NCI-H1436 treated with DMSO at 0.1 percent for 48 hours (cell line): Measurements from ENCODE around the gene VPS39.

Experiments
- DNase-seq: peaks from one replicate; lab custom pipeline; 2025; lab: John Stamatoyannopoulos, UW

VPS39 gene

DNA sequence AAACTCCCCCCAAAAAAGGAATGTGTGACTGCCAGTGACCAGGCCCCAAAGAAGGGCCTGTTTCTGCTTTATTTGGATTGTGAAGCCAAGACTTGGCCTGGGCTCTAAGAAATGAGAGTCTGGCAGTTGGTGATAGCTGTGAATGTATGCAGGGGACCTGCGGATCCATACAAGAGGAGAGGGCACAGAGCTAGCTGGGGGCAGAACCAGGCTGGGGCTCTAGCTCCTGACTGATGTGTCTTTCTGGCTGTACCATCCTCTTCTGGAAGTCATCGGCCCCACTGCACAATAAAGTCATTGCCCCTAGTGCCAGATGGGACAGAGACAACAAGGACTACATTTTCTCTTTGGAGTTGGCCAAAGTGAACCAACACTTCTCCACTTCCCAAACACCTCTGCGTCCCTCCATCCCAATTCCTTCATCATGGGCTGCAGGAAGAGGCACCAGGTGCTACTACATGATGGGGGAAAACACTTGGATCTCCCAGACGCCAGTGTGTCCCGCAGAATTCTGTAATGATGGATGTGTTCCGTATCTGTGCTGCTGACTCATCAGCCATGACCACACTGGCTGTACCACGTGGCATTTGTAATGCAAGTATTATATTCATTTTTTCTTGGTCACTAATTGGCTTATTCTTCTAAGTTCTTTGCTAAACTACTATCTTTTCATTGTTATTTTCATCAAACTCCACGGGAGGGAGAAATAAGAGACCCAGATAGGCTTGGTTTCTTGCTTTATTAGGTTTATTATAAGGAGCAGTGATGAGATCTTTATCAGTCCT lies 49.9 kb downstream of the VPS39 start:
- DNase-seq: no peak

DNA sequence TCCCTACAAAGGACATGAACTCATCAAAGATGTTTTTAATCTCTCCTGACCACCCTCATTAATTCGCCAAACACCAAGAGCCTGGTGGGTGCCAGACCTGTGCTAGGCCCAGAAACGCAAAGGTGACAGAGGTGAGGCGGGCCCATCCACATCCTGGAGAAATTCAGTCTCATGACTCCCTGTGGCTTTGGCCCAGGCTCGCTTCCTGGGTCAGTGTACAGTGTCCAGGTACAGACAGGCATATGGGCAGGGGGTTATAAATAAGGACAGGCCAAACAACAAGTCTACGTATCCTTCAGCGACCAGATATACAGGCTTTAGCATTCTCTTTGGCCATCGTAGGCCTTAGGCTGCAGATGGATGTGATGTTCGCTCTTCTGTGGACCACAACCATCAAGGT lies 50.7 kb downstream of the VPS39 start:
- no peak for DNase-seq

DNA sequence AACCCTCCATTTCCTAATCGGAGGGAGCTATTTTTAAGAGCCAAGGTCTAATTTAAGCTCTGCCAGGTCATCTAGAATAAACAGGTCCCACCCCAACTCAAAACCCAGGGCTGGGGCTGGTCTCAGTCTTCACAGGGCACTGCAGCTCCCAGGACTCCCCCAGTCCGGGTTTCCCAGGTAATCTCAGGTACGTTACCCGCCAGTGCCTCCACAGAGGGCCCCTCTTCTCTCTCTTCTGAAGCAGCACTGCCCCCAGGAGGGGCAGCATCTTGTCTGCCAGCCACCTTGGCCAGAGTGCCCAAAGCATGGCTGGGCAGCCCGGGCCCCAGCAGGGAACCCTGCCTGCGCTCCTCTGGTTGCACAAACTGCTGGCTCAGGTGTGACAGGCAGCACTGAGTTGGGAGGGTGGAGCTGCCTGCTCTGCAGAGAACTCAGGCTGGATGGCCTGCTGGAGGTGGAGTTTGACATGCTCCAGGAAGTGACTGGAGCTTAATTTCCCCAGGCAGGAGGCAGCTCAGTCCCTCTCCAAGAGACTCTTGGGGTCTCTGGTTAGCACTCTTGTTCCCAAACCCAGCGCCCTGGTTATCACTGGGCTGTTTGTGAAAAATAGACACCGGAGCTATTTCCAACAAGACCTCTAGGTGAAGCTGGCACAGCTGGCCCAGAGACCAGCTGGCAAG lies 51.7 kb downstream of the VPS39 start, which contains the start of gene PLA2G4F:
TSS of gene PLA2G4F (minus strand) at position 394 of the 680 bp plus-strand sequence. CDS start at position 307, 87 bp downstream.
- no peak for DNase-seq

DNA sequence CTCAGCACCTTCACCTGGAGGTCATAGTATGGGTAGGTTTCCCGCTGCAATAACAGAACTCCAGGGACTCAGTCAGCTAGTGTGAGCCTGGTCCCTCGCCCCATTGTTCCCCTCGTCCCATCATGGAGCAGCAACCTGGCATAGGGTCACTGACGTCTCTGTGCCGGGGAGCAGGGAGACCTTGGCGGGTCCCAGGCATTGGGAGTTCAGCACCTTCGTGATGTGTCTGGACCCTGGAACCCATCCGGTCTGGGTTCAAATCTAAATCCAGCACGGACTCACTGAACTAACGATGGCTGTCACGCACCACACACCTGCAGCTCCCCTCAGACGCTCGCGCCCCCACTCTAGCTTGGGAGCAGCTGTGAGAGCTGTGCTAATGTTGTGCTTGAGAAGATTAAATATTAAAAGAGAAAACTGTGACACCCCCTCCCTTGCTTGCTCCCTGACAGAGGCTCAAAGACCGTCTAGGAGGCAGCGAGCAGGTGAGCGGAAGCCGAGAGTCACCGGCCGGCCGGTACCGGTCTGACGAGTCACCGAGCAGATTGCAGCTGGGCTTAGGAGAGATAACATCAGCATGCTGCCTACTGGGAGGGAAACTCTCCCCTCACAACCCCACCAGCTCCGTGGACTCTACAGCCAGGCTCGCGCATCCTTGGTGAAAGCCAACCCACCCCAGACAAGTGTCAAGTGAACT lies 52.4 kb downstream of the VPS39 start:
- DNase-seq: no peak

DNA sequence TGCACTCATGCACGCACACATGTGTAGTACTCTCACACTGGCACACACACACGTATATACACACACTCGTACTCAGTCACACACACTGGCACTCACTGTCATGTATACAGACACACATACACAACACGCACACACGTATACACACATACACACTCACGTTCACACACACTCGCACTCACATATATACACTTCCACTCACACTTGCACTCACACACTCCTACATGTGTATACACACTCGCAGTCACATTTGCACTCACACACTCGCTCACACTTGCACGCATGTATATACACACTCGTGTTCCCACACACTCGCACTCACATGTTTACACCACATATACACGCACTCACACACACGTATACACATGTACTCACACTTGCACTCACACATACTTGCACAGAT lies 53.1 kb downstream of the VPS39 start:
- DNase-seq: no peak

DNA sequence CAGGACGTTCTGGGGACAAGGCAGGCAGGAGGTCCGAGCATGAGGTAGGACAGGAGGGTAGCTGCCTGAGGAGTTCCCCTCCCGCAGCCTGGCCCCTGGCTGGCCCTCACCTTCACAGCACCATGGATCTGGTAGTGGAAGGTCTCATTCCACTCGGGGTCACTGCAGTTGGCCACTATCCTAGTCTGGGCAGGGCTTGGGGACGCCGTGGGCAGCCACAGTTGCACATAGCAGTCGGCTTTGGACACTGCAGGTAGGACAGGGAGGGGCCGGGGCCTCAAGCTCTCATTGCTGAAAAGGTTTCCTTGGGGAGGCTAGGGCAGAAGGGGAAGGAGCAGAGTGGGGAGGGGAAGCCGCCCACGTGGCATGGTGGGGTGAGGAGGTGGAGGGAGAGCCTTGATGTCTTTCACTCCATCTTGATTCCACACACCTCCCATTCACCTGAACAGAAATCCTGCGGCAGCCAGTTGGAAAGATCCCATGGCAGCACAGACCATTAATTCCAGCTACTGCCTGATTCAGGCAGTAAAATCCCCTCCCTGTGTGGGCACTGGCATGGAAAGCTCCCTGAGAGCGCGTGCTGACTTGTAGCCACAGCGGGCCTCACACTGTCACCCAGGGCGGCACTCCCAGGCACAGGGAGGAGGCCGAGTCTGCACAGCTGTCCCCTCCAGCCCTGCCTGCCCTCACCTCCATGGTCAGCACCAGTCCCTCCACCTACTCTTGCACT lies 53.7 kb downstream of the VPS39 start:
- DNase-seq: no peak

DNA sequence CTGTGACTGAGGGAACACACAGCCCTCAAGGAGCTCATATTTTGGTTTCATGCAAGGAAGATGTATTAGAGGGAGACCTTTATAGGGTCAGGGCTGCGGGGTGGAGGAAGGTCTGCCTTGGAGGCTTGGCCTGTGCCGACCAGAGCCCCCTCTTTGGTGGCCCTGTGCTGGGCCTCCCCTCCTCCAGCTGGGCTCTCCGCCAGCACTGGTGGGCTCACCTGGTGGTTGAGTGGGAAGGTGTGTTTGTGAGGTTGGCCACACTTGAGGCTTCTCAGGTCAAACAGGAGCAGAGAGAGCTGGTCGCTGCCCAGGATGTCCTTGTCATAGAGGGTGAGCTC lies 54.3 kb downstream of the VPS39 start:
- DNase-seq: no peak

DNA sequence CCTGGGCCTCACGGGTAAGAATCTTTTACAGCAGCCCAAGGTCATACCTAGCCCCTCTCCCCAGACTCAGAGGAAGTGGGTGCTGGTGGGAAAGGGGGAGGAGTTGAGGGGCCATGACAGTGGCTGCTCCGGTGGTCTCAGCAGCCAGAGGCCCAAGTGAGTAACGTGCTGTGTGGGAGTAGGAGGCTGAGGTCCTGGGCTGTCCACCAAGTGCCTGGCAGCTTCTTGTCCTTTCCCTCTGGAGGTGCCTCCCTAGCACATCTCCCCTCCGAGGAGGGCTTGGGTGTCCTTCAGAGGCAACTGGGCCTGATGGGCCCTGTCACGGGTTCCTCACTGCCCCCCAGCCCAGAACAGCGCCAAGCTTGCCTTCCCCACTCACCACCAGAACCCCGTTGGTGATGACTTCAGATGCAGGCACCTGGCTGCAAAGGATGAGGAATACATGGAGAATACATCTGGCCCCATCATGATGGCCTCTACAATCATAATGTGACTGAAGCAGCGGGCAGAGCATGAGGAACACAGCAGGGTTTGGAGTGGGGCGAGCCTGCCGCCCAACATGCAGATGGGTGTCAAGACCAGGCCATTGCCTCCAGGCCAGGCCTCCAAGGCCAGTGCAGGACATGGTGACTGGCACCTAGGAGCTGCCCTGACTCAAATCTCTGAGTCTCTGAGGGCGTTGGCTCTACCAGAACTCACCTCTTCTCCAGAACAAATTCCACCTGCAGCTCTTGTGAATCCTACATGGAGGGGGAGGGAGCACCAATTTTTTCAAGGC lies 55.0 kb downstream of the VPS39 start:
- no peak for DNase-seq

DNA sequence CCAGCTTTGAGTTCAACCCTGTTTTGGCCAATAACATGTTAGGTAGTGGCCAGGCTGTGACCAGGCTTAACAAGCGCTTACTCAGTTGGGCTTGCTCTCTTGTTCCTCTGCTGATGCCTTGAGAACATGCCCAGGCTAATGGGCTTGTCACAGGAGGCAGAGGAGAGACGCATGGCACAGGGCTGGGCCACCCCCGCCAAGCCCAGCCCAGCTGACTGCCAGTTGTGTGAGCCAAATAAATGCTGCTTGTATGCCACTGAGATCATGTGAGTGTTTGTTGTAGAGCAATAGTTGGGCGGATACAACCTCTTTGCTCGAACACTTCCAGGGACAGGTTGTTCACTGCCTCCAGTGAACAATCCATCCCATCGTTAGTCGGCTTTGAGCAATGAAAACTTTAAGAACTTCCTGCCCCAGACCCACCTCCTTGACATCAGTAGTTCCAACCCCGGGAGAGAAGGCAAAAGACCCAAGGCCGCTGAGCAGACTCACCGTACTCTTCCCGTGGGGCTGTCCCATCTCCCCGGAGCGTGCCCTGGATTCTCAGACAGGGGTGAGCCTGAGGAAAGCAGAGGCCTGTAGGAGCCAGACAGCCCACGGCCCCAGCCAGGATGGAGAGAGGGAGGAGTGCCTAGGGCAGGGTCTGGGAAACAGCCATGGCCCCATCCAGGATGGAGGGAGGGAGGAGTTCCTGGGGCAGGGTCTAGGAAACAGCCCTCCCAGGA lies 55.7 kb downstream of the VPS39 start:
- DNase-seq: no peak

DNA sequence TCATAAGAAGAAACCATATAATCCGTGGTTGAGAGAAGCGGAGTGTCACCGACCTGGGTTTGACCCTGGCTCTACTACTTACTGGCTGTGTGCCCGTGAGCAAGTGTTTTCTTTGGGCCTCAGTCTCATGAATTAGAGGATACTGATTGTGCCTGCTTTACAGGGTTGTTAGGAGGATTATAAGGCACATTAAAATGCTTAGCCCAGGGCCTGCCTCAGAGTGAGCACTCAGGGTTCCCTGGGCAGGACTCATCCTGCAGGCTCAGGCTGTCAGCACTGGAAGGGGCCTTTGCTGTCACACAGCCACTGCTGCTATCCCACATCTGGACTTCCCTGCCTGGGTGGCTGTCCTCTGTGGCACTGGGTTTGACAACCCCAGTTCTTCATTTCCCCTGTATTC lies 56.4 kb downstream of the VPS39 start:
- DNase-seq: no peak

DNA sequence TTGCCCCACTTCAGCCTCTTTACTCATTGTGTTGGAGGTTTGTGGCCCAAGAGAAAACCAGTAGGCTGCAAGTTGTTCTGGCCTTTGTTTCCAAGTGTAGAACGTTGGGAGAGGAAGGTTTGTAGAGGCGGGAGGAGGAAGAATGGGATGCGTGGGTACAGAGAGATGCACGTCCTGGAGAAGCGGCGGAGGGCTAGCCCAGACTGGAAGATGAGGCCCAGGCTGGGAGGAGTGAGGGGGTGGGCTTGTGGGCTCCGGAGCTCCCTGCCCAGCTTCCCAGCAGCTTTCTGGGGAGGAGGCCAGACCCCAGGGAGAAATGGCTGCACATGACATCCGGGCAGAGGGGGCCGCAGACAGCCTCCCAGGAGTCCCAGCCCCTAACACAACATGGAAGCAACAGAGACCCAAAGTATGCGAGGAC lies 57.0 kb downstream of the VPS39 start:
- no peak for DNase-seq

DNA sequence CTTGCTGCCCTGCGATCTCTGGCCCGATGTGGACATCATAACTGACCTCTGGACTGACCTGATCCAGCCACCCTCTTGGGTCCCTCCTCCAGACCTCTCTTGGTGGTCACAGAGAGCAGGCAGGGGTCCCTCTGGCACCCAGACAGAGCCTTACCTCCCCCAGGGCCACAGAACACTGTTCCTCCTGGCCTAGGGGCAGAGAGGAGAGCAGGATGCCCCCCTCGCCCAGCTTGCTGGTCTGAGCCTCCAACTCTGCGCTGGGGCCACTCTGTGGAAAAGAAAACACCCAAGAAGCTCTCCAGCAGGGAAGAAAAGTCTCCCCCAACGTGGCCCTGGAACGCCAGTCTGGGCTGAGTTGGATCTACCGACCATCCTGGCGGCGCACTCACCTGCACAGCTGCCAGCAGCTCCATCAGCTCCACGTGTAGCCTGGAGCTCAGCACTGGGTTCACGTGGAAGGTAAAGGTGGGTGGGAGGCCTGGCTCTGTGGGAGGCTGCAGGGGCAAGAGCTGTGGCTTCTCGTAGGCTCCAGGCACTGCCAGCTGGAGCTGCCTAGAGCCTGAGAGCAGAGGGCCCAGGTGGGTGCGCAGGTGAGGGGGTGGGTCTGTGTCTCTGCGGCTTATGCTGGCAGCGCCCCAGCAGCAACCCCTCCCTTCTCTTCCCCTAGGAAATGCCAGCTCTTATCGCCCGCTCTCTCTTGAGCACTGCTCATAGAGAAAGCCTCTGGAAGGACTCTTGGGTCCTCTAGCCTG lies 57.7 kb downstream of the VPS39 start:
- DNase-seq: no peak

DNA sequence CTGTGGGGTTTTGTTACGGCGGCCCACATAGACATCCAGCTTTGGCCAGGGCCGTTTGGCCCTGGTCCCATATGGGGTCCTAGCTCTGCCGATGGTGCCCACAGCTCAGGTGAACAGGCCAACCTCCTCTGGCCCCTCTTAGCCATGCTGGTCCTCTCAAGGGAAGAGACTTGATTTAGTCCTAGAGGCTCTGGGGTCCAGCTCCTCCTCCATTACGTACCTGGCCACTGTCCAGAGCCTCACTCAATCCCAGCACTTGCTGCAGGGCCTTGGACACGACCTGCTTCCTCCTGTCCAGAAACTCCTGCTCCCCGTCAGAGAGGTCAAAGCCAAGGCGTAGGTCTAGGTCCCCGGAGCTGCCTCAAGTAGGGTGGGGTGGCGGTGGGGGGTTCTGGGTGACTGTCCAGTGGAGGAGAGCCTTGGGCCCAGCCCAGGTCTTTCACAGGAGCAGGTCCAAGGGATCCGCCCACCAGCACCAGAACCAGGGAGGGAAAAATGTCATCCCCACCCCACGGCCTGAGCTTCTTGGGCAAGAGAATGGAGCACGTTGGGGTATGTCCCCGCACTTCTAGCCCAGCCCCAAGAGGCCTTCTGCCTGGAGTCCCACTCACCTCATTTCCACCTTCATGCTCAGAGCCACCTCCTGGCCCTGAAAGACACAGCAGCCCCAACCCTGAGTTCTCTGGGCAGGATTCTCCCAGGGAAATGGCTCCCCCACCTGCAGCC lies 58.4 kb downstream of the VPS39 start:
- DNase-seq: no peak

DNA sequence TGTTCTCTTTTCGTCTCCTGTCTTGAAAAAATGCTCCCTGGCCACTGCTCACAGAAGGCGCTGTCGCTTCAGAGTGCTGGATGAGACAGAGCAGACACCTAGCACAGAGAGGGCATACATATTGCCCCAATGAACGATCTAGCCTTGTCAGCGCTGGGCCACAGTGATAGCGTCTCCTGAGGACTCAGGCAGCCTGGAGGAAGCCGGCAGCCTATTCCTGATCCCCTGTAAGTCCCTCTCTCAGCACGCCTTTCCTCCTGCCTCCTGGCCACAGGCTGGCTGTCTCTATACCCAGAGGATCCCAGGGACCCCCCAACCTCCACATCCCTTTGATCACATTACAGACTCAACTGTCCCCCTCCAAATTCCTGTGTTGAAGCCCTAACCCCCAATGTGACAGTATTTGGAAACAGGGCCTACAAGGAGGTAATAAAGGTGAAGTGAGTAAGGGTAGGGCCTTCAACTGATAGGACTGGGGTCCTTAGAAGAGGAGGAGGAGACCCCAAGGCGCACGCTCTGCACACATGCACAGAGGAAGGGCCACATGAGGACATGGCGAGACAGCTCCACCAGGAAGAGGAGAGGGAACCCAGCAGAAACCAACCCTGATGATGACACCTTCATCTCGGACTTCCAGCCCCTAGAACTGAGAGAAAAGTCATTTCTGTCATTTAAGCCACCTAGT lies 59.2 kb downstream of the VPS39 start:
- no peak for DNase-seq

DNA sequence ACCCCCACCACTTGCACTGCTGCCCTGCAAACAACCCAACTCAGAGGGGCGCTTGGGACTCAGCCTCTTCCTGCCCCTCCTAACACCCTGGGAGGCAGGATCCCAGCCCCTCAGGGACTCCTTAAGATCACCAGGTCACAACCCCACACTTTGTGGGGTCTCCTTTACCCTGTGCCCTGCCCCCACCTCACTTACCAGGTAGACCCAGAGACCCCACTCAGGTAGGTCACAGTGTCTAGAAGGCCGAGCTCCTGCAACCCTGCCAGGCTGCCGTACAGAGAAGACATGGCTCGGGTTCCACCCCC lies 60.7 kb downstream of the VPS39 start:
- no peak for DNase-seq

DNA sequence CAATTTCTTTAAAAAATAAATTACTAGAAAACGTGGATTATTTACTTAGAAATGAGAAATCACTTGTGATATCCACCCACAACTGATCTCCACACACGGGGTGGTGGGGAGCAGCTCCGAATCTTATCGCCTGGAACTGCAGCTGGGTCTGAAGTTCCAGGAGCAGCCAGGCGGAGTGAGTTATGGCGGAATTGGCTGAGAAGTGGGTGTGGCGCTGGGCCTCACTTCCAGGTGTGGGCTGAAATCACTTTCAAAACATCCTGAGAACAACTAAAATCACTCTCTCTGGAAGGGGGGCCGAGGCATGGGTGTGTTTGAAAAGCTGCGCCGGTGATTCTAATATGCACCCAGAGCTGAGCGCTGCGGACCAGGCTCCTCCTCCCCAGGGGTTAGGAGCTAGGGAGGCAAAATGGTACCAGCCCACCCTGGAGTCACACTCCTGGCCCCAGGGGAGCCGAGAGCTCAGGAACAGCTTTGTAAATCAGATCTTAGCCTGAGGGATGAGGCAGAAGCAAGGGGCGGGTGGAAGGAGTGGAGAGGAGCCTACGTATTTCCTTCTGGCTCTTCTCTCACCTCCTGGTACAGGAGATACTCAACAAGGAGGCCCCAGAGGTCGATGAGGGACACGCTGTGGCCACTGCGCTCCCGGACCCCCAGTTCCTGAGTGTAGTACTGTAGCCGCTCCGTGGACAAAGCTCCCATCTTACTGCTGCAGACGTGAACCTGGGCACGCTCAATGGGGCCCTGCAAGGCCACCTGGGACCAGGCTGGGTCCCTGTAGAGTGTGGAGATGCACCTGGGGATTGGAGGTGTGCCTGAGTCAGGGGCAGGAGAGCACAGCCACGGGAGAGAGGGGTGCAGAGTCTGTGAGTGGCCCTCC lies 61.3 kb downstream of the VPS39 start:
- no peak for DNase-seq

DNA sequence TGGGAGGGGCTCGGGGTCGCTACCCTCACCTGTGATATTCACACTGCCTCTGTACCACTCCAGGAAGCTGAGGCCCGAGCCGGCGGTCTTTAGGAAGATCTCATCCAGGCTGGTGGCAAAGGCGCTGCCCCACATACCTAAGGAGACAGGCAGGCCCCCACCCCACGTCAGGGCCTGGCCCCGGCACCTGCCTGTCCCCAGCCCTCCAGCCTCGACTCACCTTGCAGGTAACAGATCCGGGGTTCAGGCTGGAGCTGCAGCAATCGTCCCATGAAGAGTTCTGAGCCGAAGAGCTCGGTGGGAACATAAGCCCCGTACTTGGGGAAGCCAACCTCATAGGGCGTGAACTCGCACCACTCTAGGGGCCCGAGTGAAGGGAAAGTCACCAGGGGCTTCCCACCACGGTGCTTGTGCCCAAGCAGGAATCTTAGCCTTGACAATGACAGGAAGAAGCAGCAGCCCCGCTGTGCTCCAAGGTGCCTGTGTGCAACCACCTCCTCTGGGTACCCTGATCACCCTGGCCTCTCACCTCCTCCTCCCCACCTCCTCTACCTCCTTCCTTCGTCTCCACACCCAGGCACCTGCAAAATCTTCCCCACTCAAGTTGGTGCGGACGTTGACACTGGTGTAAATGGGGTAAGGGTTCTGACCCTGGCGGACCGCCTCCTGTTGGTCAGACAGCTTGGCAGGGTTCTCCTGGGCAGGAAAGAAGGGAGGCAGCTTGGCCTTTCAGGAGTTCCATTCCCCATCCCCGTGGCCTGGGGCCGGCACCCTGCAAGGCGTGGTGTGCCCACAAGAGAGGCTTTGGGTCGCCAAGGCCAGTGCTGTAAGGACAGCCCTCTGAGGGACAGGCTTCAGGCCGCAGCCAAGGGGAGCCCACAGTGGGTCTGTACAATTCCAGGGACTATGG lies 62.3 kb downstream of the VPS39 start:
- no peak for DNase-seq
